NB4 (cell line): ENCODE measurements around the gene RGS5.

ENCODE experiments used
- POLR2A ChIP-seq: IDR thresholded peaks from 2 replicates; pipeline ENCODE4 v1.6.1; 2011; ENCODE audit warnings: mild to moderate bottlenecking; ENCODE audit not compliant: insufficient read length; ENCODE audit errors: extremely low read depth
- TF ChIP-seq, protein P1 (sequence below): IDR thresholded peaks from one replicate; pipeline ENCODE4 v1.5.1; 2012; ENCODE audit warnings: low read depth, low read length

DNA sequence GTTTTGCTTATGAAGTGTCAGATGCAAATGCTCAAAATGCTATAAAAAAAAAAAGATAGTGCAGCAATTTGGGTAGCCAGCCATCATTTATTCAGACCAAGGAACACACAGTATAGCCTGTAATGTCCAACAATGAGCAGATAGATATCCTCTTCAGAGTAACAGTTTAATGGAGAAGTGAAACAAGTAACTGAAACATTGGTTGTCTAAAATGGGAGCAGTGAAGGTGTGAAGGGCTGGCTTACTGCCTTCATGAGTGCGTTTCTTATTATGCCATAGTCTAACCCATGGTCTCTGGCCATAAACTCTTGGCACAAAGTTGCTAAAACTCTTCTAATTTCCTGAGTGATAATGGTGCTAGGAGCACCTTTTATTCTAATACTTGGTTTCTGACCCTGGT, 11.4 kb downstream of the RGS5 start:
- TF ChIP-seq, protein P1, sequence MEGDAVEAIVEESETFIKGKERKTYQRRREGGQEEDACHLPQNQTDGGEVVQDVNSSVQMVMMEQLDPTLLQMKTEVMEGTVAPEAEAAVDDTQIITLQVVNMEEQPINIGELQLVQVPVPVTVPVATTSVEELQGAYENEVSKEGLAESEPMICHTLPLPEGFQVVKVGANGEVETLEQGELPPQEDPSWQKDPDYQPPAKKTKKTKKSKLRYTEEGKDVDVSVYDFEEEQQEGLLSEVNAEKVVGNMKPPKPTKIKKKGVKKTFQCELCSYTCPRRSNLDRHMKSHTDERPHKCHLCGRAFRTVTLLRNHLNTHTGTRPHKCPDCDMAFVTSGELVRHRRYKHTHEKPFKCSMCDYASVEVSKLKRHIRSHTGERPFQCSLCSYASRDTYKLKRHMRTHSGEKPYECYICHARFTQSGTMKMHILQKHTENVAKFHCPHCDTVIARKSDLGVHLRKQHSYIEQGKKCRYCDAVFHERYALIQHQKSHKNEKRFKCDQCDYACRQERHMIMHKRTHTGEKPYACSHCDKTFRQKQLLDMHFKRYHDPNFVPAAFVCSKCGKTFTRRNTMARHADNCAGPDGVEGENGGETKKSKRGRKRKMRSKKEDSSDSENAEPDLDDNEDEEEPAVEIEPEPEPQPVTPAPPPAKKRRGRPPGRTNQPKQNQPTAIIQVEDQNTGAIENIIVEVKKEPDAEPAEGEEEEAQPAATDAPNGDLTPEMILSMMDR, result no peak
- no peak for TF ChIP-seq POLR2A
